Mesothelial cell of epicardium (in vitro differentiated cells): Measurements from ENCODE around the gene TDRD12. TPM values are rescaled to one million over a fixed set of nuclear protein-coding genes. Genes with fewer than 3 reads are reported as not detected.
"Not testable (repeated sequence)": the region's sequence is repeated elsewhere in the genome, so short reads cannot be mapped to it uniquely, and the experiment has no call there.

ENCODE experiments used
- DNase-seq, 2 experiments: peaks; one replicate each; pipeline ENCODE4 v3.0.0; 2021; ENCODE audit warnings: low spot score in 2 of 2; ENCODE audit not compliant: unreplicated experiment in 2 of 2
- H3K27ac Mint-ChIP-seq: 2 replicates; pipeline ENCODE4 v1.8.0; 2021; ENCODE audit warnings: mixed read lengths
- H3K27me3 Mint-ChIP-seq: 2 replicates; pipeline ENCODE4 v1.8.0; 2021; ENCODE audit warnings: low read depth, mixed read lengths
- H3K36me3 Mint-ChIP-seq: 2 replicates; pipeline ENCODE4 v1.8.0; 2021; ENCODE audit warnings: mixed read lengths
- H3K4me1 Mint-ChIP-seq: 2 replicates; pipeline ENCODE4 v1.8.0; 2021; ENCODE audit warnings: mixed read lengths
- H3K4me3 Mint-ChIP-seq: 2 replicates; pipeline ENCODE4 v1.8.0; 2021; ENCODE audit warnings: mild to moderate bottlenecking, moderate library complexity, mixed read lengths
- H3K9me3 Mint-ChIP-seq: 2 replicates; pipeline ENCODE4 v1.8.0; 2021; ENCODE audit warnings: mixed read lengths
- CTCF ChIP-seq: fragments of 200-600 bp; sonication (generic); IDR thresholded peaks from one replicate; pipeline ENCODE4 v1.5.0; 2021; ENCODE audit warnings: antibody characterized with exemption; ENCODE audit not compliant: unreplicated experiment
- total RNA-seq: library from RNA; stranded (reverse); gene quantifications from 3 replicates; pipeline ENCODE4 v1.2.1, GENCODE V29; 2021

TDRD12 gene
- total RNA-seq, 1 donor from 2014 or later = 0.63 TPM

- no peak for TF ChIP-seq CTCF
- no peak for DNase-seq
- Mint-ChIP-seq H3K4me1 (peaks cover 3% of the 10 kb centered on the region), H3K4me3 (no peak overlapping the region), H3K36me3 (no peaks in the 10 kb centered on the region), H3K9me3 (peaks cover 6% of the 10 kb centered on the region), H3K27me3 (peaks cover 2% of the 10 kb centered on the region), H3K27ac (no peak overlapping the region)
These were observed 48.5 kb downstream of the TDRD12 start for GRCh38 chr19:32767951-32768679.

- H3K4me3 Mint-ChIP-seq = no peak overlapping the region
- no peak overlapping the region for H3K27ac Mint-ChIP-seq
- TF ChIP-seq CTCF = no peak
- peaks cover 2% of the 10 kb centered on the region for H3K27me3 Mint-ChIP-seq
- peaks cover 10% of the 10 kb centered on the region for H3K9me3 Mint-ChIP-seq
- no peaks in the 10 kb centered on the region for H3K36me3 Mint-ChIP-seq
- no peak for DNase-seq
- peaks cover 4% of the 10 kb centered on the region for H3K4me1 Mint-ChIP-seq
These were observed 52.0 kb downstream of the TDRD12 start for GRCh38 chr19:32771596-32771995.

GRCh38 chr19:32773126-32773525 is 53.6 kb downstream of the TDRD12 start:
- H3K4me3 Mint-ChIP-seq = no peak overlapping the region
- H3K9me3 Mint-ChIP-seq = peaks cover 10% of the 10 kb centered on the region
- peaks cover 4% of the 10 kb centered on the region for H3K4me1 Mint-ChIP-seq
- H3K36me3 Mint-ChIP-seq = no peaks in the 10 kb centered on the region
- no peak for TF ChIP-seq CTCF
- DNase-seq = no peak
- H3K27me3 Mint-ChIP-seq = peaks cover 2% of the 10 kb centered on the region
- no peak overlapping the region for H3K27ac Mint-ChIP-seq

GRCh38 chr19:32779082-32779481 is 59.5 kb downstream of the TDRD12 start:
- H3K4me1 Mint-ChIP-seq = no peaks in the 10 kb centered on the region
- peaks cover 5% of the 10 kb centered on the region for H3K36me3 Mint-ChIP-seq
- TF ChIP-seq CTCF = no peak
- H3K27ac Mint-ChIP-seq = no peak overlapping the region
- no peak overlapping the region for H3K4me3 Mint-ChIP-seq
- H3K27me3 Mint-ChIP-seq = no peaks in the 10 kb centered on the region
- DNase-seq = no peak
- peaks cover 23% of the 10 kb centered on the region for H3K9me3 Mint-ChIP-seq

- no peak for DNase-seq
- Mint-ChIP-seq H3K4me1 (no peaks in the 10 kb centered on the region), H3K27ac (no peak overlapping the region), H3K27me3 (peaks cover 1% of the 10 kb centered on the region), H3K9me3 (peaks cover 23% of the 10 kb centered on the region), H3K4me3 (no peak overlapping the region), H3K36me3 (peaks cover 5% of the 10 kb centered on the region)
- TF ChIP-seq CTCF = no peak
These were observed 61.7 kb downstream of the TDRD12 start for GRCh38 chr19:32781280-32781679.

GRCh38 chr19:32782089-32782488 is 62.5 kb downstream of the TDRD12 start:
- H3K36me3 Mint-ChIP-seq, H3K4me1 Mint-ChIP-seq, H3K27me3 Mint-ChIP-seq, DNase-seq, H3K27ac Mint-ChIP-seq, H3K4me3 Mint-ChIP-seq: not testable (repeated sequence)
- H3K9me3 Mint-ChIP-seq = peaks cover 27% of the 10 kb centered on the region

GRCh38 chr19:32787161-32787813 is 67.7 kb downstream of the TDRD12 start:
- H3K27ac Mint-ChIP-seq, H3K4me1 Mint-ChIP-seq, H3K36me3 Mint-ChIP-seq, DNase-seq, H3K27me3 Mint-ChIP-seq, H3K4me3 Mint-ChIP-seq: not testable (repeated sequence)
- H3K9me3 Mint-ChIP-seq = peaks cover 19% of the 10 kb centered on the region

- H3K27ac Mint-ChIP-seq, H3K27me3 Mint-ChIP-seq, H3K4me3 Mint-ChIP-seq, DNase-seq, H3K4me1 Mint-ChIP-seq, H3K36me3 Mint-ChIP-seq: not testable (repeated sequence)
- peaks cover 15% of the 10 kb centered on the region for H3K9me3 Mint-ChIP-seq
These were observed 68.3 kb downstream of the TDRD12 start for GRCh38 chr19:32787895-32788294.
